Adipose tissue (tissue), 3 donors: ENCODE results near the gene CRYBG1. TPM values are rescaled to one million over a fixed set of nuclear protein-coding genes. Genes with fewer than 3 reads are reported as not detected.

ENCODE experiments used
- H3K27ac ChIP-seq: one replicate; pipeline ENCODE4 v1.5.1; 2013; ENCODE audit warnings: low read depth, low read length
- WGBS, 3 donors: extraction: QIAGEN DNeasy Blood & Tissue Kit; methylation state at CpG; one replicate each; pipeline ENCODE4 v1.1.7; 2013; 5-methylcytosine and 5-hydroxymethylcytosine counted together
- polyA plus RNA-seq, 3 donors: library from polyadenylated mRNA; stranded (reverse); fragments of 200-250 nt; gene quantifications; one replicate each; pipeline ENCODE4 v1.2.3, GENCODE V29; 2013
- donor health status: healthy with polysubstance abuse.
- donor health status: Bipolar disorder and iron deficiency.
- donor health status: healthy.

CRYBG1 gene, protein sequence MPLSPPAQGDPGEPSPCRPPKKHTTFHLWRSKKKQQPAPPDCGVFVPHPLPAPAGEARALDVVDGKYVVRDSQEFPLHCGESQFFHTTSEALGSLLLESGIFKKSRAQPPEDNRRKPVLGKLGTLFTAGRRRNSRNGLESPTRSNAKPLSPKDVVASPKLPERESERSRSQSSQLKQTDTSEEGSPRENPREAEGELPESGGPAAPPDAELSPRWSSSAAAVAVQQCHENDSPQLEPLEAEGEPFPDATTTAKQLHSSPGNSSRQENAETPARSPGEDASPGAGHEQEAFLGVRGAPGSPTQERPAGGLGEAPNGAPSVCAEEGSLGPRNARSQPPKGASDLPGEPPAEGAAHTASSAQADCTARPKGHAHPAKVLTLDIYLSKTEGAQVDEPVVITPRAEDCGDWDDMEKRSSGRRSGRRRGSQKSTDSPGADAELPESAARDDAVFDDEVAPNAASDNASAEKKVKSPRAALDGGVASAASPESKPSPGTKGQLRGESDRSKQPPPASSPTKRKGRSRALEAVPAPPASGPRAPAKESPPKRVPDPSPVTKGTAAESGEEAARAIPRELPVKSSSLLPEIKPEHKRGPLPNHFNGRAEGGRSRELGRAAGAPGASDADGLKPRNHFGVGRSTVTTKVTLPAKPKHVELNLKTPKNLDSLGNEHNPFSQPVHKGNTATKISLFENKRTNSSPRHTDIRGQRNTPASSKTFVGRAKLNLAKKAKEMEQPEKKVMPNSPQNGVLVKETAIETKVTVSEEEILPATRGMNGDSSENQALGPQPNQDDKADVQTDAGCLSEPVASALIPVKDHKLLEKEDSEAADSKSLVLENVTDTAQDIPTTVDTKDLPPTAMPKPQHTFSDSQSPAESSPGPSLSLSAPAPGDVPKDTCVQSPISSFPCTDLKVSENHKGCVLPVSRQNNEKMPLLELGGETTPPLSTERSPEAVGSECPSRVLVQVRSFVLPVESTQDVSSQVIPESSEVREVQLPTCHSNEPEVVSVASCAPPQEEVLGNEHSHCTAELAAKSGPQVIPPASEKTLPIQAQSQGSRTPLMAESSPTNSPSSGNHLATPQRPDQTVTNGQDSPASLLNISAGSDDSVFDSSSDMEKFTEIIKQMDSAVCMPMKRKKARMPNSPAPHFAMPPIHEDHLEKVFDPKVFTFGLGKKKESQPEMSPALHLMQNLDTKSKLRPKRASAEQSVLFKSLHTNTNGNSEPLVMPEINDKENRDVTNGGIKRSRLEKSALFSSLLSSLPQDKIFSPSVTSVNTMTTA (N-terminal part only)
- polyA plus RNA-seq = 10 to 100 TPM in 1 of 3 donors, 1 to 10 TPM in 2; 2.7 to 13.8 (median 3.9) TPM

DNA sequence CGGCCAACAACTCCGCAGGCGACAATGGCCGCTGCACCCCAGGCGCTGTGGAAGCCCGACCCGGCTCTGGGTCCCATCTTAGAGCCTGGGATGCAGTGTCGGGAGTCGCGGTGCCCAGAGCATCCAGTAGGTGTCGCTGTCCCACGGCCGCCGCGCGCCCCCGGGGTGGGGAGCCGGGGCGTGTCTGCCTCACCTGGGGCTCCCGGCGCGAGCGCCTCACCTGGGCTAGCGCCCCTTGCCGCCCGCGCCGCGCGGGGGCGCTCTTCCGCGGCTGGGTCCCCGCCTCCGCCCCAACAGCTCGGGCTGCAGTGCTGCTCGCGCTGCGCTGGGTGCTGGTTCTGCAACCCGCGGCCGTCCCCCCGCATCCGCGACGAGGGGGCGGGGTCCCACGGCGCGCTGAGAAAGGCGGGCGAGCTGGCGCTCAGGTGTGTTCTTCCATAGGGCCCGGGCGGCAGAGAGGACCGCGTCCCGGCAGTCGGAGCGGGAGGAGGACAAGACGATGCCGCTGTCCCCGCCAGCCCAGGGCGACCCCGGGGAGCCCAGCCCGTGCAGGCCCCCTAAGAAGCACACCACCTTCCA is at the start of gene CRYBG1:
Gene CRYBG1, plus strand, starts transcription at position 308 of the 579 bp plus-strand sequence. Its CDS starts 192 bp downstream, at position 500.
- WGBS, 3 donors = 1 to 3% (median 2%) methylated on average over 50 to 66 of the region's 66 CpGs
- H3K27ac ChIP-seq = no peak within 1 kb of the TSS

DNA sequence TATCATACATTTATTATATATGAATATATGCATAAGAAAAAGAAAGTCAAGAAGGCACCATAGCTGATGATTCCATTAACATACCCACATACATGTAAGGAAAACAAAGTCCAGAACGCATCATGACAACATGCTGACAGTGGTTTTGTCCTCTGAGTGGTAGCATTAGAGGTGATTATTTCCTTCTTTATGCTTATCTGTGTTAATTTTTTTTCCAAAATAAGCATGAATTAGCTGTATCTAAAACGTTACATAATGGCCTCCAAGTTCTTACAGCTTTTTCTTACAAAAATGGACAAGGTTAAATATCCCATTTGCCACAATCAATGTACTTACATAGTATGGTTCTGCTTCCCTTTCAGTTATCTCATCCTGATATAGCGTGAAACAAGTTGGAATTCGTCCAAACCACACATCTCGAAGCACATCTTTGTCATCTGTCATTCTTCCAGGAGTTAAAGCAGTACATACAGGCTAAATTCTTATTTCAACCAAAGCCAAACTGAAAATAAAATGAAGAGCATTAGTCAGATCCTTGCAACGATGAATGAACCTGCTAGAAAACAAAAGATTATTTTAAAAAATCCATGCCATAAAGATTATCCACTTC is 44.6 kb upstream of the CRYBG1 start:
- H3K27ac ChIP-seq = no peak overlapping the region
- 55 to 62% (median 55%) methylated on average over 6 of the region's 6 CpGs for WGBS, 3 donors

DNA sequence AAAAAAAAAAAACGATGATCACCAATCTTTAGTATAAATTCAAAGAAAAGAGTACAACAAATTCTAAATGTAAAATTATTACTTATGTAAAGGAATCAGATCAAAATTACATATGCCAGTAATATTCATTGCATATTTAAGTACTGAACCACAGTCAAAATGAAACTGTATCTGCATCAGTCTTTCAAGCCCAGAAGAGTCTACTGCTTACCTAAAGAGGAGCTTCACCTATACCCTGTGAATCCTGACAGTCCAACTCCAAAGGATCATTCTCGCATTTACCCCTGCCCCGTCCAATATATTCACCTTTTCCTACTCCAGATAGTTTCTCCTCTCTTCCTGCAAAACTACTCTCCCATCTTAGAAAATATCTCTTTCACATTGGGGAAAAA is 44.1 kb upstream of the CRYBG1 start:
- no peak overlapping the region for H3K27ac ChIP-seq
- WGBS, 3 donors = 86 to 92% (median 87%) methylated on average over 3 of the region's 3 CpGs

DNA sequence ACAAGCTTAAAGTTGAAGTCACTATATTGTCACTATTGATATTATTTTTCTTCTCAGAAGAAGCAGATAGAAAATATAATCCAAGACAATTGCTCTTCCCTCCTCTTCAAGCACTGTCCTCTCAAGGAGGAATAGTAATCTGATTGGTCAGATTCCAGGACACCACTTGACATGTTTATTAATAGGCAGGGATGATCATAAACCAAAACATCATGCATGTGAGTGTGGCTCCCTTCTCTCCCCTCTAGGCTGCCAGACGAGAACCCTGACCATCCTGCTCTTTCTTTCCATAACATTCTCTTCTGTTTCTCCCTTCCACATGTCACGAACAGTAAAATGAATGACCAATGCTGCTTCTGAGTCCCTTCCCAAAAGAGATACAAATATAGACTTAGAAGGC is 42.5 kb upstream of the CRYBG1 start:
- WGBS, 3 donors = 76 to 89% (median 86%) methylated on average over 2 of the region's 2 CpGs
- H3K27ac ChIP-seq = no peak overlapping the region

DNA sequence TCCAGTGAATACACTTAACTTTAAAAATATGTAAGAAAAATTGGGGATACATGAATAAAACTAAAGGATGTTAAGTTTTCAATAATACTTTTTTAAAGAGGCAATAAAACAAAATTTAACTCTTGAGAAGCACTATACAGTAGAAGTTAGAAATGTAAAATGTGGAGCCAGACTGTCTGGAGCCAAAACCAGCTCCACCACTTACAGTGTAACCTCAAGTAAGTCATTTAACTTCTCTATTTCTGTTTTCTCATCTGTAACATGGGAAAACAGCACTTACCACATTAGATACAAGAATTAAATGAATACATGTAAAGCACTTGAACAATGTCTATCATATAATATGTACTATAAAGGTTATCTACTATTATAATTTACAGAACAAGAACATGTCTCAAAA is 41.7 kb upstream of the CRYBG1 start:
- H3K27ac ChIP-seq = no peak overlapping the region

DNA sequence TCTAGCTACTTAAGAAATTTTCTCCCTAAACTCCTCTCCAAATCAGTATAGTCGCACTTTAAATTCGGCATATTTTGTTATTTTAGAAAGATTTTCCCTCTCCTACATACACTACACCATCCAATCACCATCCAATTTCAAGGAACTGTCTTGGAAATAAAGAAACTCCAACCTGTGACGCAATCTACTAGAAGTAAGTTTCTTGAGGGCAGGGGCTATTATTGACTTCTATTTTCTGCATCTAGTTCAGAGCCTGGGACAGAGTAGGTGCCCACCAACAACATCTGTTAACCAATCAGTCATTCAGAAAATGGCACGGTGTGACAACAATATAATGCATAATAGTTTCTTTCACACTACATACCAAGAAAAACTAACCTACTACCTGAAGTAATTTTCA is 38.6 kb upstream of the CRYBG1 start:
- H3K27ac ChIP-seq = no peak overlapping the region
- WGBS, 3 donors = 96 to 98% (median 98%) methylated on average over 4 of the region's 4 CpGs

DNA sequence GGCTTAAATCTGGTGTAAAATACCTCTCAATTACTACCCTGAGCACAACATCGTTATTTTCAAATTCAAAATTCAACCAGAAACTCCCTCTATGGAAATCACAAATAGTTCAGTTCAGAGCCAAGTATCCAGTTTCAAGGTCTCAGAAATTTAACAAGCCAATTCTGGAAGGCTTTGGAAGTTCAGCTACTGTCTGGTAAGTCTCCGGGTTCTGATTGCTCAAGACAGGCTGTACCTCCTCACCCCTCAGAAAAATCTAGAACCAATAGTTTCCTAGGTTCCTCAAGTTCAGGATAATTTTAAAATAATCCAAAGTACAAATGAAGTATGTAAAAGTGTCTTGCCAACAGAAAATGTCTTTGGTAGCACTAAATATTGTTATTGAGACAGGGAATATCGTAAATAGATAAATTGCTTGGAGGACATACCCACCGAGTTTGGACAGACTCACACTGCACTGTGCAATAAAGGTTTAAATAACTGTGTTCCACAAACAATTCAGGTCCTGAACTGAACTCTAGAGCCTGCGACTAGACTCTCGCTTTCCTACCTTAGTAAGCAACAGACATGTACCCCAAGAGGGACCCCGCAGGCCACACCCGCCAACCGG is 35.7 kb upstream of the CRYBG1 start:
- 2 to 5% (median 4%) methylated on average over 9 of the region's 9 CpGs for WGBS, 3 donors
- peak overlapping the region; percentile 59 for H3K27ac ChIP-seq

DNA sequence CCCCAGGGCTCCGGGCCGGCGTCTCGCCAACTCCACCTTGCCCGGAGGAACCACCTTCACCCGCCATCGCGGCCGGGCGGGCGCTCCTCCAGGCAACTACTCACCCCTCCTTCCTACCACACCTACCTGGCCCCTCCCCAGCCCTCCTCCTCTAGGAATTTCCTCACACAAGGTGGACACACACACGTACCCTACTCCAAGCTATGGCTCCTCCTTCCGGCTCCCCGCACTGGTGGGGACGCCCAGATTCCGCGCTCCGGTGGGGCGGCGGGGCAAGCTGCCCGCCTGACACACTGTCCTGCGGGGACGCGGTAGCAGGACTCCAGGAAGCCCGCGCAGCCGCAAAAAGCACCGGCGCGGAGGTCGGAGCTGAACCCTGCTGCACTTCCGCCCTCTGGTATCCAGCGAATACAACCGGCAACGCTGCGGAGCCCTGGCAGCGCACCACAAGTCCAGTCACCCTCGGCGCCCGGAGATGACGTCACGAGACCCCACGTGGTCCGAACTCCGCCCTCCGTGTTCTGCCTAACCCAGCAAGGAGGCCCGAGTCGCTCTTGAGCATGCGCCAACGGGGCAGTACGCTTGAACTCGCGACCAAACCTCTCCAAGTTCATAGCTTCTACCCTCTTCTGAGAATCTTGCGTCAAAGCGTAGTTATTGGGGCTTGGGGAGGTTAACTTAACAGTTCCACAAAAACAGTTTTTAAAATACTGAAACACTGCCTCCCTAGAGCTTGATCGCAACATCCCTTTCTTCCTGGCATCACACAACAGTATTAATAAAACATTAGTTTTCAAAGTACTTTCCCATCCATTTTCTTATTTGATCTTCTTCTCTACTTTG is 35.0 kb upstream of the CRYBG1 start, which contains the start of gene ATG5:
Gene ATG5, minus strand, starts transcription at position 425 of the 843 bp plus-strand sequence. CDS start 9,552 bp downstream, outside the sequence.
- H3K27ac ChIP-seq = peak within 1 kb of the TSS; percentile 59
- 1 to 2% (median 1%) methylated on average over 55 to 56 of the region's 56 CpGs for WGBS, 3 donors

DNA sequence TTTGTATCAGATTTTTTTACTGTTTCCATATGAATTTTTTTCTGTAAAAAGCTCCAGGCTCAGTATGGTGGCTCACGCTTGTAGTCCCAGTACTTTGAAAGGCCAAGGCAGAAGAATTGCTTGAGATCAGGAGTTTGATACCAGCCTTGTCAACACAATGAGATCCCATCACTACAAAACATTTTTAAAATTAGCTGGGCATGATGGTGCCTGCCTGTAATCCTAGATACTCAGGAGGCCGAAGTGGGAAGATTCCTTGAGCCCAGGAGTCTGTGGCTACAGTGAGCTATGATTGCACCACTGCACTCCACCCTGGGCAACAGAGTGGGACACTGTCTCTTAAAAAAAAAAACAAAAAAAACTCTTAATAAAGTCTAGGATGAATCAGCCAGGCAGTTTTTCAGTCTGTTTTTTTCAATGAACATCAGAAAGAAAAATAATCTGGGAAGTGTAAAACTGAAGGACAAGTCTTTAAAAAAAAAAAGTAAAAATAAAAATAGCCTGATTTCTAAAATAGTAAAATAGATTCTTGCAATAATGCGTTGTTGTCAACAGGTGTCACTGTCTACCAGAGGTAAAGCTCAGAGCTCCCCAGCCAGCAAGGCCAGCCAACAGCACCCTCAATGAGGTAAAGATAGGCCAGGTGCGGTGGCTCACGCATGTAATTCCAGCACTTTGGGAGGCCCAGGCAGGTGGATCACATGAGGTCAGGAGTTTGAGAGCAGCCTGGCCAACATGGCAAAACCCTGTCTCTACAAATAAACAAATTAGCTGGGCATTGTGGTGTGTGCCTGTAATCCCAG is 25.7 kb upstream of the CRYBG1 start:
- 19 to 29% (median 24%) methylated on average over 5 of the region's 5 CpGs for WGBS, 3 donors
- no peak overlapping the region for H3K27ac ChIP-seq

DNA sequence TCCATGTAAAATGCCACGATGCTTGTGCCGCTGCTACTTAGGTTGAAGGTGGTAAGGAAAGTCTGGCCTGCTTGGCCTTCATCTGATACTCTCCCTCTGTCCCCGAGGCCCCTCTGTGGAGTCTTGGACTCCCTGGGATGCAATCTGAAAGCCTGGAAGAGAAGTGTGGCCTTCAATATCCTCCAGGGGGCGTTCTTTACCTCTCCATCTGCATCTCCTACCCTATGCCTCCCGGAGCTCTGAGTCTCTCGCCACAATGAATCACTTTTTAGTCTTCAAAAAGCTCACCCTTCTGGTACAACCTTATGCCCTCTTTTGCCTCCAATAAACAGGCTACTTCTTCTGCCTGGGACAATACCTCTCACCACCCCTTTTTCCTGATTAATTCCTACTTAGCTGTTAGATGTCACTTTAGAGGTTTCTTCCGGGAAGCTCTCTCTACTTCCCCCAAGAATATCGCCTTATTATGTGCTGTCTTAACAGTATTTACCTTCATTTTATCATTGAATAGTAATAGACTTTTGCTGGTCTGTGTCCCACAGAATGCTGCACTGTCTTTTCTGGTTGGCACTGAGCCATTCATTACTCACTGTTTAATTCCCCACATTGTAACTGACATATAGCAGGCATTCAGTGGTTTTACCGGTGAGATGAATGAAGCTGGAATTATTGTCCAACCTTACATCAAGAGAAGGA is 21.0 kb upstream of the CRYBG1 start:
- 11 to 16% (median 15%) methylated on average over 9 of the region's 9 CpGs for WGBS, 3 donors
- H3K27ac ChIP-seq = no peak overlapping the region

DNA sequence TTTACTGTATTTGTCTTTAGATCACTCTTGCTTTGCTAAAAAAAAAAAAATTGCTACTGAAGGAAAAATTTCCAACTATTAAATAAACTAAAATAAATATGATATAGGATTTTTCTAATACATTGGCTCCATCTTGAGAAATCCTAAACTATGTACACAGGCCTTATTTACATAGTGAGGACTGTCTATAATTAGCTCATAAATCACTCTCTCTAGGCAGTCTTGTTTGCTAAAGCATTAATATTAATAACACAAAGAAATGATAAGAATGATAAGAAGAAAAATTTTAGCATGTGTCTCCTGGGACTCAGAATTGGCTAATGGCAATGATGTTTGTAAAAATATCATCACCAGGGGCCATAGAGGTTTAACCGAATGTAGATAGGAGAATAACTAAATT is 13.3 kb upstream of the CRYBG1 start:
- no peak overlapping the region for H3K27ac ChIP-seq
- WGBS, 3 donors = 21 to 86% (median 76%) methylated on average over 1 of the region's 1 CpG

DNA sequence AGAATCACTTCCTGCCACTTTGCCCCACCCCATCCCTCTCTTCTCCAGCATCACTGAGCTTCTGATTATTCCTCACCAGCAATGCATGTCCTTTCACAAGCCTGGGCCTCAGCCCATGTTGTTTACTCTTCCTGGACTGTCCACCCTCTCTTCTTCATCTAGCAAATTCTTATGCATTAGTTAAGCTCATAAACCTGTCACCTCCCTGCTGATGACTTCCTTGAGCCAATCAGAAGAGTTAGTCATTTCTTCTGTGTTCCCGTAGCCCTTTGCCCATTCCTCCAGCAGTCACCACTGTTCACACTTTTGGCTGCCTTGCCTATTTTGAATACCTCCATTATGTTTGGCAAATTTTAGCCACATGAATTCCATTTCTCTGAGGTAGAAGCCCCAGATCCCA is 4.1 kb upstream of the CRYBG1 start:
- 65 to 82% (median 68%) methylated on average over 1 of the region's 1 CpG for WGBS, 3 donors
- H3K27ac ChIP-seq = no peak overlapping the region

DNA sequence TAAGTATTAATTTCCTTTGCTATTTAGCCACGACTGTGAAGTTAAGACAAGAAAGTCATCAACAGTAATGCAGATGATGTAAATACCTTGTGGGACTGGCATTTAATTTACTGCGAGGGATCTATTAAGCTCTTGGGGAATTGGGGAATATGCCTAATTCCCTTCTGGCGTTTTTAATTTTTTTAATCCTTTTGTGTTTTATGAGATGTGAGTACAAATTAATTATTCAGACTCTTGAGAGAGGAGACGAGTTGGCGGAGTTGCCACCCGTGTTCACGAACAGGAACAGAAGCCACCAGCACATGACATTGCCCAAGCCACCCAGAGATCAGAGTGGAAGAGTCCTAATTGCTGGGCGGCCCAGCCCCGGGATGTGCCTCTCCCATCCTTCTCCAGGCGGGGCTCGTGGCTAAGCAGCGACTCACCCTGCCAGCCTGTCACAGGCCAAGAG is 533 bp upstream of the CRYBG1 start:
- H3K27ac ChIP-seq = no peak overlapping the region

DNA sequence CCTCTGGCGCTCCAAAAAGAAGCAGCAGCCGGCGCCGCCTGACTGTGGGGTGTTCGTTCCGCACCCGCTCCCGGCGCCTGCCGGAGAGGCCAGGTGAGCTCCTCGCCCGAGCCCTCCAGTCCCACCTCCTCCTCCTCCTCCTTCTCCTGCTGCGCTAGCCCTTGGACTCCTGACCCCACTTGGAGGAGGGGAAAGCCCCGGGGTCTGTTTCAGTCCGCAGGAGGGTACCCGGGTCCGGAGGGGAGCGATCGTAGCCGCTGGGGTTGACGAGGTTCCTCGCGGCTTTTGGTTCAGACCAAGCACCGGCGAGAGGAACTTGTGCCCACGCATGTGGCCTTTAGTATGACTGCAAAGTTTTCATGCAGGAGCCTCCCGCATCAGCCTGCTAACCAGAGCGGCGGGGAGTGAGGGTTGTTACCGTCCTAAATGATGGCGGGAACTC is 493 bp downstream of the CRYBG1 start:
- 1 to 2% (median 2%) methylated on average over 26 to 31 of the region's 31 CpGs for WGBS, 3 donors
- H3K27ac ChIP-seq = no peak overlapping the region

More for the DNA sequence above, 533 bp upstream of the CRYBG1 start:
- WGBS, 3 donors = 18 to 31% (median 24%) methylated on average over 12 of the region's 12 CpGs
